ENCODE results near the gene DNAH3. TPM values are rescaled to one million over a fixed set of nuclear protein-coding genes. Genes with fewer than 3 reads are reported as not detected.

The DNAH3 gene
- polyA plus RNA-seq, 1 donor, result 0.16 TPM

- no CpG with 5 or more reads among the region's 12 CpGs for WGBS (ENCODE audit: insufficient coverage, low lambda C conversion rate)
- Histone ChIP-seq H3K9me3 (ENCODE audit: control insufficient read depth, low read depth, low read length) (no peaks in the 10 kb centered on the region), H3K4me1 (ENCODE audit: control insufficient read depth, insufficient read depth, low read length) (no peaks in the 10 kb centered on the region), H3K36me3 (ENCODE audit: control insufficient read depth, insufficient read depth, low read length) (peaks cover 48% of the 10 kb centered on the region), H3K27me3 (ENCODE audit: control insufficient read depth, insufficient read depth, low read length) (no peaks in the 10 kb centered on the region), H3K4me3 (ENCODE audit: low read length) (no peak overlapping the region), H3K27ac (ENCODE audit: low read length) (no peak overlapping the region)
- DNase-seq, result no peak
These were observed 17.4 kb upstream of the DNAH3 start for GRCh38 chr16:21167929-21168602.

DNA sequence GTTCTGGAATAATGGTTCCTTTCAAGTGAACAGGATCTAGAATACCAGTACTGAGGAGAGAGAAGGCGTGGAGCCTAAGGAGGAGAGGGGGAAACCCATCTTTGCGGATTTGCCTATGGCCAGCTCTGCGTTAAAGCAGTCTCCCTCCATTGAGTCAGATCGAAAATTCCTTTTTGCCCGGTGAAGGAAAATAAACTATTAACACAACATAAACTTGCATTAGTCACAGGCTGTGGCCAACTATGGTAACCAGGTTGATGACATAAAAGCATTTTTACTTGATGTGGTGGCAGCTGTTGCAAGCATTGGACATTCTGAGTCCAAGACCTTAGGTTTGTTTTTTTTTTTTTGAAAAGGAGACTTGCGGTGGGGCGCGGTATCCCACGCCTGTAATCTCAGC is 16.7 kb upstream of the DNAH3 start:
- 100% methylated on average over 1 of the region's 9 CpGs for WGBS (ENCODE audit: insufficient coverage, low lambda C conversion rate)
- no peak for DNase-seq
- H3K27ac ChIP-seq (ENCODE audit: low read length), result no peak overlapping the region
- H3K27me3 ChIP-seq (ENCODE audit: control insufficient read depth, insufficient read depth, low read length), result no peaks in the 10 kb centered on the region
- H3K9me3 ChIP-seq (ENCODE audit: control insufficient read depth, low read depth, low read length), result no peaks in the 10 kb centered on the region
- H3K36me3 ChIP-seq (ENCODE audit: control insufficient read depth, insufficient read depth, low read length), result peaks cover 48% of the 10 kb centered on the region
- H3K4me3 ChIP-seq (ENCODE audit: low read length), result no peak overlapping the region
- H3K4me1 ChIP-seq (ENCODE audit: control insufficient read depth, insufficient read depth, low read length), result no peaks in the 10 kb centered on the region

DNA sequence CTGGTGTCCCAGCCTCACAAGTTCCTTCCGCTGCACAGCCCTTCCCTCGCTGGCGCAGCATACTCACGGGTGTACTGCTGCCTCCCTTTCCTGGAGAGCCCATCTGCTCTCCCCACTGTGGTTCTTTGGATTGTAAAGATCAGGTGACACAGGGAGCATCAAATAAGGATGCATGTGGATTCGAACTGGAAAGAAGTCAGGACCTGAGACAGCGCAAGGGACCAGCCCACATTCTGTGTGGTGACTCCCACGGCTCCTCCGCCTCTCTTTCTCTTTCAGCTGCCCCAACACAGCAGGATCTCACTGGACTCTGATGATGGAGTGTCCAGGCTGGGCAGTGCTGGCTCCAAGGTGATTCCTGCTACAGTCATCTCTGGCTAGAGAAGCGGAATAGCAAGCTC is 15.9 kb upstream of the DNAH3 start:
- no peak overlapping the region for H3K4me3 ChIP-seq (ENCODE audit: low read length)
- no peak overlapping the region for H3K27ac ChIP-seq (ENCODE audit: low read length)
- no CpG with 5 or more reads among the region's 9 CpGs for WGBS (ENCODE audit: insufficient coverage, low lambda C conversion rate)
- peaks cover 42% of the 10 kb centered on the region for H3K36me3 ChIP-seq (ENCODE audit: control insufficient read depth, insufficient read depth, low read length)
- H3K27me3 ChIP-seq (ENCODE audit: control insufficient read depth, insufficient read depth, low read length), result no peaks in the 10 kb centered on the region
- no peaks in the 10 kb centered on the region for H3K9me3 ChIP-seq (ENCODE audit: control insufficient read depth, low read depth, low read length)
- no peaks in the 10 kb centered on the region for H3K4me1 ChIP-seq (ENCODE audit: control insufficient read depth, insufficient read depth, low read length)
- no peak for DNase-seq

- DNase-seq, result no peak
- Histone ChIP-seq H3K9me3 (ENCODE audit: control insufficient read depth, low read depth, low read length) (no peaks in the 10 kb centered on the region), H3K27me3 (ENCODE audit: control insufficient read depth, insufficient read depth, low read length) (no peaks in the 10 kb centered on the region), H3K4me3 (ENCODE audit: low read length) (no peak overlapping the region), H3K4me1 (ENCODE audit: control insufficient read depth, insufficient read depth, low read length) (no peaks in the 10 kb centered on the region), H3K27ac (ENCODE audit: low read length) (no peak overlapping the region), H3K36me3 (ENCODE audit: control insufficient read depth, insufficient read depth, low read length) (peaks cover 32% of the 10 kb centered on the region)
- 100% methylated on average over 4 of the region's 7 CpGs for WGBS (ENCODE audit: insufficient coverage, low lambda C conversion rate)
These were observed 14.0 kb upstream of the DNAH3 start for GRCh38 chr16:21164521-21165168.

- Histone ChIP-seq H3K27ac (ENCODE audit: low read length) (no peak overlapping the region), H3K4me1 (ENCODE audit: control insufficient read depth, insufficient read depth, low read length) (no peaks in the 10 kb centered on the region), H3K36me3 (ENCODE audit: control insufficient read depth, insufficient read depth, low read length) (peaks cover 27% of the 10 kb centered on the region), H3K9me3 (ENCODE audit: control insufficient read depth, low read depth, low read length) (no peaks in the 10 kb centered on the region), H3K4me3 (ENCODE audit: low read length) (no peak overlapping the region), H3K27me3 (ENCODE audit: control insufficient read depth, insufficient read depth, low read length) (no peaks in the 10 kb centered on the region)
- DNase-seq, result no peak
- no CpG with 5 or more reads among the region's 4 CpGs for WGBS (ENCODE audit: insufficient coverage, low lambda C conversion rate)
These were observed 12.9 kb upstream of the DNAH3 start for GRCh38 chr16:21163576-21163975.

GRCh38 chr16:21162661-21163151 is 12.1 kb upstream of the DNAH3 start:
- 80% methylated on average over 1 of the region's 7 CpGs for WGBS (ENCODE audit: insufficient coverage, low lambda C conversion rate)
- Histone ChIP-seq H3K36me3 (ENCODE audit: control insufficient read depth, insufficient read depth, low read length) (peaks cover 27% of the 10 kb centered on the region), H3K27me3 (ENCODE audit: control insufficient read depth, insufficient read depth, low read length) (no peaks in the 10 kb centered on the region), H3K27ac (ENCODE audit: low read length) (no peak overlapping the region), H3K4me3 (ENCODE audit: low read length) (no peak overlapping the region), H3K4me1 (ENCODE audit: control insufficient read depth, insufficient read depth, low read length) (peaks cover 6% of the 10 kb centered on the region), H3K9me3 (ENCODE audit: control insufficient read depth, low read depth, low read length) (no peaks in the 10 kb centered on the region)
- no peak for DNase-seq

DNA sequence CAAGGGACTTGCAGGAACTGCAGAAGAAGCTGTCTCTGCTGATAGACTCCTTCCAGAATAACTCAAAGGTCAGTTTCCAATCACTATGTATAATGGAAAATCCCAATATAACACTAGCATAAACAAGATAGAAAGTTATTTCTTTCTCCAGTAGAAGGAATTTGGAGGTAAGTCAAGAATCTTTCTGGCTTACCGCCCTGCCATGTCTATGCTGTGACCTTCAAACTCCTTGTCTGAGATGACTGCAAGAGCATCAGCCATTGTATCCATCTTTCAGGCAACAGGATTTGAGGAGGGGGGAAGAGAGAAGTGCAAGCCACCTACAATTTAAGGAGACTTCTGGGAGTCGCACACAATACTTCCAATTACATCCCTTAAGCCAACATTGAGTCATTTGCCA is 10.6 kb upstream of the DNAH3 start:
- peaks cover 22% of the 10 kb centered on the region for H3K36me3 ChIP-seq (ENCODE audit: control insufficient read depth, insufficient read depth, low read length)
- no peak overlapping the region for H3K27ac ChIP-seq (ENCODE audit: low read length)
- no CpG with 5 or more reads among the region's 2 CpGs for WGBS (ENCODE audit: insufficient coverage, low lambda C conversion rate)
- peaks cover 9% of the 10 kb centered on the region for H3K4me1 ChIP-seq (ENCODE audit: control insufficient read depth, insufficient read depth, low read length)
- no peaks in the 10 kb centered on the region for H3K9me3 ChIP-seq (ENCODE audit: control insufficient read depth, low read depth, low read length)
- H3K27me3 ChIP-seq (ENCODE audit: control insufficient read depth, insufficient read depth, low read length), result no peaks in the 10 kb centered on the region
- DNase-seq, result no peak
- no peak overlapping the region for H3K4me3 ChIP-seq (ENCODE audit: low read length)

GRCh38 chr16:21160276-21160675 is 9.6 kb upstream of the DNAH3 start:
- Histone ChIP-seq H3K4me1 (ENCODE audit: control insufficient read depth, insufficient read depth, low read length) (peaks cover 9% of the 10 kb centered on the region), H3K4me3 (ENCODE audit: low read length) (no peak overlapping the region), H3K27me3 (ENCODE audit: control insufficient read depth, insufficient read depth, low read length) (no peaks in the 10 kb centered on the region), H3K9me3 (ENCODE audit: control insufficient read depth, low read depth, low read length) (no peaks in the 10 kb centered on the region), H3K27ac (ENCODE audit: low read length) (no peak overlapping the region), H3K36me3 (ENCODE audit: control insufficient read depth, insufficient read depth, low read length) (peaks cover 20% of the 10 kb centered on the region)
- WGBS (ENCODE audit: insufficient coverage, low lambda C conversion rate), result no CpG with 5 or more reads among the region's 1 CpG
- DNase-seq, result no peak

GRCh38 chr16:21159281-21159951 is 8.8 kb upstream of the DNAH3 start:
- no CpG with 5 or more reads among the region's 27 CpGs for whole genome bisulfite sequencing (ENCODE audit: insufficient coverage, low lambda C conversion rate)
- Histone ChIP-seq H3K4me3 (ENCODE audit: low read length) (peak overlapping the region; percentile 90), H3K4me1 (ENCODE audit: control insufficient read depth, insufficient read depth, low read length) (peaks cover 9% of the 10 kb centered on the region), H3K36me3 (ENCODE audit: control insufficient read depth, insufficient read depth, low read length) (peaks cover 17% of the 10 kb centered on the region), H3K9me3 (ENCODE audit: control insufficient read depth, low read depth, low read length) (no peaks in the 10 kb centered on the region), H3K27me3 (ENCODE audit: control insufficient read depth, insufficient read depth, low read length) (no peaks in the 10 kb centered on the region), H3K27ac (ENCODE audit: low read length) (no peak overlapping the region)
- peak in 1 of 2 donors; percentile 67 for DNase-seq

DNA sequence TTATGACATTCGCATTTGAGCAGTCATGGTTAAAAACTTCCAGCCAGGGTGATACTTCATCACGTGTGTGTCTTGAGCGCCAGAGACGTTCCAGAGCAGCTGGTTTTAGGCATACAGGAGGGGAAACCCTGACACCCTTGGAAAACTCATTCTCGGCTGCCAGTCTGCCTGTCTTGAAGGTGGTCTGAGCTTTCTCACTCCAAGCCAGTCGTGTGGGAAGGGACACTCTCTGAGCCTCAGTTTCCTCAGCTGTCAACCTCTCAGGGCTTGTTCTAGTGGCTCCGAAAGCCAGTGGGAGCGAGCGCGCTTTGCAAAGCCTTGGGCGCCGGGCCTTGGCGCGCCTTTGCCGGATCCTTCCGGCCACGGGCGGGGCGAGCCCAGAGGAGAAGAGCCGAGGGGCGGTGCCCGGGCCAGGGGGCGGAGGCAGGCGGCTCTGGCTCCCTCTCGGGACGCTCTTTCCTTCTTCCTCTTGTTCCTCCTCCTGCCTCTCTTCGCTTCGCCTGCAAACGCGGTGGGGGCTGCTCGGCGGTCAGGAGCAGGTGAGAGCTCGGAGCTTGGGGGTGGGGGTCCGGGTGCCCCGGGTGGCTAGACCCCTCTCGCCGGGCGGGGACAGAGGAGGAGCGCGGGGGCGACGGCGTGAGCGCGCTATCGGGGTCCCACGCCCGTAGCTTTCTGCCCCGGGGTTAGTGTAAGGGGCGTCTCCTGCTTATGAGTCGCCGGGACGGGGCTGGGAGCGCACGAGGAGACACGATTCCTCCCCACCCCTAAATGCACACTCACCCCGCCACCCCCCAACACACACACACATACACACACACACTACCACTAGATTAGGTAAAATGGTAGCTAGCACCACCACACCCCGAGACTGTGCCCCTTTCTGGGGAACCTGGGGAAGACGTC is 7.8 kb upstream of the DNAH3 start, which contains the start of gene LDAF1:
TSS of gene LDAF1 (plus strand) at position 467 of the 903 bp plus-strand sequence. CDS start 2,509 bp downstream, outside the sequence.
- Histone ChIP-seq H3K27ac (ENCODE audit: low read length) (peak within 1 kb of the TSS; percentile 54), H3K4me1 (ENCODE audit: control insufficient read depth, insufficient read depth, low read length) (peaks cover 9% of the 10 kb centered on the region), H3K27me3 (ENCODE audit: control insufficient read depth, insufficient read depth, low read length) (no peaks in the 10 kb centered on the region), H3K9me3 (ENCODE audit: control insufficient read depth, low read depth, low read length) (no peaks in the 10 kb centered on the region), H3K36me3 (ENCODE audit: control insufficient read depth, insufficient read depth, low read length) (peaks cover 9% of the 10 kb centered on the region), H3K4me3 (ENCODE audit: low read length) (peak within 1 kb of the TSS; percentile 90)
- no CpG with 5 or more reads among the region's 59 CpGs for WGBS (ENCODE audit: insufficient coverage, low lambda C conversion rate)
- DNase-seq, result peak; percentile 71 to 85

All from large intestine (tissue), 3 donors.